ENCODE measurements around the gene PTPN20.
"Not testable (repeated sequence)": the region's sequence is repeated elsewhere in the genome, so short reads cannot be mapped to it uniquely, and the experiment has no call there.

PTPN20 gene

DNA sequence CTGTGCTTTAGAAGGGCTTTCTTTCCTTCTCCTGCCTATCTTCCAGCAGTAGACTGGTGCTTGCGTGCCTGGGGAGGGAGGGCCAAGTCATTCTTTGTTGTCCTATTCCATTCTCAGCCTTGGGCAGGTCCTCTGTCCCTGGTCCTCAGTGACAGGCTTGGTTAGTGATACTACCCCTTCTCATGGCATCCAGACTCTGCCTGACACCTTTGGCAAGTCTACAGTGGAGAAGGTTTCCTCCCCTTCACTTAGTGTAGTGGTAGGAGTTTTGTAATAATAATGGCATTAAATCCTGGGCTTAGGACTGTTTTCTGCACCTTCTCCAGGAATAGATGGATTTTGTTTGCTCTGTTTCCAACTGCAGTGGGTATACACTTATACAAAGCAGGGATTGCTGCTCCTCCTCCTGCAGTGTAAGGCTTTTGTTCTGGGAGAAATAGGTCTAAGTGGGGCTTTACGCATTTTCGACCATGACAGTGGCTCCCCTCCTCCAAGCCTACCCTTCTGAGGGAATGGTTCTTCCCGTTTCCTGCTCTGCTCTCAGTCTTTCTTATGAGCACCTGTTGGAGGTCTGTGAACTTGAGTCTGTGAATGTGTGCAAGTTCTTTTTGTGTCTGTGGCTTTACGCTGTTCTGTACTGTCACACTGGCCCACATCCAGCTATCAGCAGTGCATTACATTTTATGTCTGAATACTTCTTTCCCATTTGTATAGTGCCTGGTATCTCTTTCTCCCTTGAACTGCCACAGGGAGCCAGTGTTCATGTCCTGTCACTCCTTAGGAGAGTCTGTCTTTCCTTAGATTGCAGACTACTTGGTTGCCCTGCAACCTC lies 37.7 kb downstream of the PTPN20 start:
- DNase-seq (ENCODE audit: insufficient read length, low spot score); FAIRE-seq: not testable (repeated sequence)

DNA sequence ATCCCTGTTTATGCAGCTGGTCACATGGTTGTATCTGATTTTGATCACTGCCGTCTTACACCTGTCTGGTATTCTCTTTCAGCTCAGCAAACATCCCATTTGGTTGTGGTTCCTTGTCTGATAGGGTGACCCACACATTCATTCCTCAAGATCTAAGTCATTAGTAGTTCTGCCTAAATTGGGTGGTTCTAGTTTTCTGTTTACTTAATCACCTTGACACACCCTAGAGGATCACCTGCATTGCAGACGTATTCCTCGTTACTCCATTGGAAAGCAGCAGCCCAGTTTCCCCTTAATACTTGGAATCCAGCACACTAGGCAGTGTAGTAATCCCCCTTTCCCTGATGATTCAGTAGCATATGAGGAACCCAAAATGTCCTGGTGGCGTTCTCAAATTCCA lies 41.3 kb downstream of the PTPN20 start:
- not testable (repeated sequence) for DNase-seq (ENCODE audit: insufficient read length, low spot score); FAIRE-seq

DNA sequence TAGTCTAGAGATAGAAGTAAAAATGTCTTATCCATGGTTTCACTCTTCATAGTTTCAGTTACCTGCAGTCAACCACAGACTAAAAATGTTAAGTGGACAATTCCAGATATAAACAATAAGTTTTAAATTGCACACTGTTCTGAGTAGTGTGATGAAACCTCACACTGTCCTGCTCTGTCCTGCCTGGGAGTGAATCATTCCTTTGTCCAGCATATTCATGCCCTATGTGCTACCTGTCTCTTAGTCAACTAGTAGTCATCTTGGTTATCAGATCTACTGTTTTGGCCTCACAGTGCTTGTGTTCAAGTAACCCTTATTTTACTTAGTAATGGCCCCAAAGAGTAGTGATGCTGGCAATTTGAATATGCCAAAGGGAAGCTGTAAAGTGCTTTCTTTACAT lies 49.5 kb downstream of the PTPN20 start:
- DNase-seq (ENCODE audit: insufficient read length, low spot score); FAIRE-seq: not testable (repeated sequence)

DNA sequence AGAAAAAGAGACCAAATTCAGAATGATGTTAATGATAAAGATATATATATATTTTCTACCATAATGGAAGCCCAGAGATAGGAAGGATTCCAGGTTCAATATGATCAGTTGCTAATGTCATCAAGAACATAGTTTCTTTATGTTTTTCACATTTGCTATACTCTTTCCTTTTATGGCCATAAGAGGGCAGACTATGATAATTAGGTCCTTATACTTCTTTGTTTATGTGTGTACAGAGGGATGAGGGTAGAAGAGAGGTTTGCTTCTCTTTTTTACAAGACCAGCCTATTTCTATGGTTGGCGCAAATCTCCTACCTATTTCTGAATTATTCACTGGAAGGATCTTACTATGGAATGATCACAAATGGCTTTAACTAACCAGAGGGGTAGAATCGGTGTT lies 52.1 kb downstream of the PTPN20 start:
- not testable (repeated sequence) for DNase-seq (ENCODE audit: insufficient read length, low spot score); FAIRE-seq

DNA sequence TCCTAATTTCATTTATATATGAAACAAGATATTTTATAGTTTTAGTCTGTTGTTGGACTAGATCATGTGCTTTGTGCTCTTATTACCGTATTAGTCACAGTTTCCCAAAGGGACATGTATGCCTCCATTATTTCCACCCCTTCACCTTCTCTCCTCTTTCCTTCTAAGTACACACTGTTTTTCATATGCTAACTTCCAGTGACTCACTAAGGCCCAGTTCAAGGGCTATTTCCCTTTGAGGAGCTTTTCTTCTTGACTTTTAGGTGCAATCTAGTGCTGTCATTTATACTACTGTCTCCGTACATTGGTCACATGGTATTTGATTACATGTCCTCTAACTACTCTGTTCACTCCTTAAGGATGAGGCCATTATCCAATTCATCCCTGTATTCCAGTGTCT lies 55.8 kb downstream of the PTPN20 start:
- FAIRE-seq; DNase-seq (ENCODE audit: insufficient read length, low spot score): not testable (repeated sequence)

DNA sequence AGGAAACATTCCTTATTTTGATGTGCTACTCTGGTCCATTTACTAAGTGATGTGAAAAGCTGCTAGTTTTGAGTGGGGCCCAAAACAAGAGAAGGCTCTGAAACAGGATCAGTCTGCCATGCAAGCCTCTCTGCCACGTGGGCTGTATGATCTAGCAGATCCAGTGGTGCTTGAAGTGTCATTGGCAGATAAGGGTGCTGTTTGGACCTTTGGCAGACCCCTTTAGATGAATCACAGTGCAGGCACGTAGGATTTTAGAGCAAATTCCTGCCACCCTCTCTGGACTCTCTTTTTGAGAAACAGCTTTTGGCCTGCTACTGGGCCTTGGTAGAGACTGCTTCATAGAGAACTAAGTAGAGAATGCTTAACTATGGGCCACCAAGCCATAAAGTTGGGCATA lies 69.0 kb downstream of the PTPN20 start:
- not testable (repeated sequence) for DNase-seq (ENCODE audit: insufficient read length, low spot score); FAIRE-seq

DNA sequence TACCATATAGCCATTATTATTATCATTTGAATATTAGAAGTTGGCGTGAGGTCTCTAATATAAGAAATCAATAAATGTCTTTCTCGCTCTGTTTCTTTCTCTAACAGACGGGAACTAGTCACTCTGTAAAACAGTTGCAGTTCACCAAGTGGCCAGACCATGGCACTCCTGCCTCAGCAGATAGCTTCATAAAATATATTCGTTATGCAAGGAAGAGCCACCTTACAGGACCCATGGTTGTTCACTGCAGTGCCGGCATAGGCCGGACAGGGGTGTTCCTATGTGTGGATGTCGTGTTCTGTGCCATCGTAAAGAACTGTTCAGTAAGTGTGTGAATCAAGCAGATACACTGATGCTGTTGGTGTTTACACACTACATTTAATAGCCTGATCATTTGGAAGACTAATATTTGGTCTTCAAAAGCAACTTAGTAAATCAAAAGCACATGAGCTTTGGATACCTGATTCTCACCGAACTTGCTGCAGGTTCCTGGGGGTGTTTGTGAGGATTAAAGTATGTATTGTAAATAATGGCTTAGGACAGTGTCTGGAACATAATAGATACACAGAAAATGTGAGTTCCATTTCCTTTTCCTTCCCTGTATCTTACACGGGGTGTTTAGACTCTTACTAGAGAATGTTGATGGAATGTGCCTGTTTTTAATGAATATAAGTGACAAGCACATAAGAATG lies 76.2 kb downstream of the PTPN20 start:
- not testable (repeated sequence) for FAIRE-seq

DNA sequence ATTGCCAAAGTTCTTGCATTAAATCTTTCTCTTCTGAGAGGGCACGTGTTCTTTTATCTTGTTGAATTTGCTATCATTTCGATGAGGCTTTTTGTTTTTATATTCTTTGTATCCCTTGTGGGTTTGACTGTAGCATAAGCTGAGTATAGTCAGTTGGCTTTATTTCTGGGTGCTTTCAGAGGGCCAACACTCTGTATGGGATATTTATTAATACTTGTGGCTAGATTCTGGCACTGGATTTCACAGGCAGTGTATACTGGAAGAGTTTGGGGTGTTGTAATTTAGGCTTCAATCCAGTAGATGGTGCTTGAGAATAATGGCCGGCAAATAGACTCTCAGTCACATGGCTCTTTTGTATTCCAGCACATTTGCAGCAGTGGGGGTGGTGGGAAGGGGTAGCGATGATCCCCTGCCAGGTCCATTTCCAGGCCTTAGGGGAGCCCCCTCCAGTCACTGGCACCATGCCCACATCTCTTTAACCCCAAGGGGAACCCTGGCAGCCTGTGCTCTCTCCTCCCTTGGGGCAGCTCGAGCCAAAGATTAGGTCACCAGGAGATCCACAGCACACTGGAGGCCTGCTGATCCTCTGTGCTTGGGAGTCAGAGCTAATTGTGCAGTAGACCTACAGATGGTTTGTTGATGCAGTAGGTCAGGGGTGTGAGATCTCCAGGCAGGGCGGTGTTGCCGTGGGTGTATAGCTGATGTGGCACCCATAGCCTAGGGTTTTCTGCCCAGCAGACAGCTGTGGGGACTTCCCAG lies 81.8 kb downstream of the PTPN20 start:
- FAIRE-seq (no peak), DNase-seq (ENCODE audit: insufficient read length, low spot score) (no peak)
- TF ChIP-seq TAF1 (IDR thresholded peaks at IDR 0.05; ENCODE audit: low read depth, low read length) (no peak), PAX5 (IDR thresholded peaks at IDR 0.05; ENCODE audit: insufficient read depth, low read length, severe bottlenecking) (no peak)

More for the DNA sequence above, 76.2 kb downstream of the PTPN20 start:
- DNase-seq (ENCODE audit: insufficient read length, low spot score) = not testable (repeated sequence)

DNA sequence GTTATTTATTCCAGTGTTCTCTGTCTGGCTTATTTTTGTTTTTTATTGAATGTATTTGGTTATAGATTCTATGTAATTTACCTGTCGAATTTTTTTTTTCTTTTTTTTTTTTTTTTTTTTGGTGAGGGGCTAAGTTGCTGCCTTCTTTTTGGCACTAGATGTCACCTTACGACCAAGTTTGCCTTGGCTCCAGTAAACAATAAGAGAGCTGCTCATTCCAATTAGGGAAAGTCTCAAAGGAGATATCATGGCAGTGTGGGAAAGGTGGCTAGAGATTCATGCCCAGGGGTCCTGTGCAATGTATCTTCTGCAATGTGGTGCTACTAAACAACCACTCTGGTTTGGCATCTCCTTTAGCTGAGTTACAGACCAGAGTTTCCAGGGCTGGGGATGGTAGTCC lies 84.0 kb downstream of the PTPN20 start:
- TF ChIP-seq TAF1 (IDR thresholded peaks at IDR 0.05; ENCODE audit: low read depth, low read length) = no peak
- FAIRE-seq (no peak), DNase-seq (ENCODE audit: insufficient read length, low spot score) (no peak)

DNA sequence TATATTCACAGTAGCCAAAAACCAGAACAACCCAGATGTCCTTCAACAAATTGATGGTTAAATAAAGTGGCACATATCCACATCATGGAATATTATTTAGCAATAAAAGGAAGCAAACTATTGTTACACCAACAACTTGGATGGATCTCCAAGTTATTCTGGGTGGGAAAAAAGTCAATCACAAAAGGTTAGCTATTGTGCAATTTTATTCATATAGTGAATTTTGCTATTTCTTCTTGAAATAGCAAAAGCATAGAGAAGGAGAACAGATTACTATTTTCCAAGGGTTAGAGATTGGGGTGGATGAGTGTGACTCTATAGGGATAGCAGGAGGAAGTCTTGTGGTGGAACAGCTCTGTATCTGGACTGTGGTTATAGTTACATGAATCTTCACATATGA lies 87.0 kb downstream of the PTPN20 start:
- FAIRE-seq (no peak), DNase-seq (ENCODE audit: insufficient read length, low spot score) (no peak)
- TF ChIP-seq POLR2A (IDR thresholded peaks at IDR 0.05; ENCODE audit: low read depth, low read length) (no peak), POU2F2 (IDR thresholded peaks at IDR 0.05; ENCODE audit: low read depth, low read length) (no peak)

DNA sequence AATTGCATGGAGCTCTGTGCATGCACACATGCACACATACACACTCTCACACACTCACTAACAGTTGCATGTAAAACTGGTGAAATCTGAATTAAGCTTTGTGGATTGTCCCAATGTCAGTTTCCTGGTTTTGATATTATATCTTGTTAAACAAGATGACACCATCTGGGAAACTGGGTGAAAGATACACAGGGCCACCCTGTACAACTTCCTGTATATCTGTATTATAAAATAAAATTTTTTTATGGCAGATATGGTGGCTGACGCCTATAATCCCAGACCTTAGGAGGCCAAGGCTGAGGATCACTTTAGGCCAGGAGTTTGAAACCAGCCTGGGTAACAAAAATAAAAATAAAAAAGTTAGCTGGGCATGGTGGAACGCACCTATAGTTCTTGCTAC lies 87.4 kb downstream of the PTPN20 start:
- no peak for FAIRE-seq

DNA sequence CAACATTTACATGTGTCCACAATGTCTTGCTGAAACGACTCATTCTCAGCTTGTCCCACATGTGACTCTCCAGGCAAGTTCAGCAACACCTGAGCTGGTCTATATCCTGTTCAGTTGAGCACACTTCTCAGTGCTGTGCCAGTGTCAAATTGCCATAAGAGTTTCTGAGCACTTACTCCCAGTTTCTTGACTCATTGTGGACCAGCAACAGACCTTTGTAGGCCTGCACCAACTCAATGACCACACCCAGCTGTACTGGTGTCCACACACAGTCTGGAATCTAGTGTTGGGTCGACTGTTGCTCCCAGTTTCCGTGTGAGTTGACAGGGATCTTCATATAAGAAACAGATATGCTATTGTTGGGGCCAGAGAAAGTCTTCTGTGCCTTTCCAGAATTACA lies 88.0 kb downstream of the PTPN20 start:
- TF ChIP-seq PAX5 (IDR thresholded peaks at IDR 0.05; ENCODE audit: insufficient read depth, low read length, severe bottlenecking) (no peak), TAF1 (IDR thresholded peaks at IDR 0.05; ENCODE audit: low read depth, low read length) (no peak), POU2F2 (IDR thresholded peaks at IDR 0.05; ENCODE audit: low read depth, low read length) (no peak), POLR2A (IDR thresholded peaks at IDR 0.05; ENCODE audit: low read depth, low read length) (no peak), POLR2AphosphoS5 (IDR thresholded peaks at IDR 0.05; ENCODE audit: low read depth, low read length) (no peak)
- FAIRE-seq = no peak

More for the DNA sequence above, 87.4 kb downstream of the PTPN20 start:
- no peak for DNase-seq (ENCODE audit: insufficient read length, low spot score)
- no peak for TF ChIP-seq POU2F2 (IDR thresholded peaks at IDR 0.05; ENCODE audit: low read depth, low read length)
- no peak for TF ChIP-seq SPI1 (IDR thresholded peaks at IDR 0.05; ENCODE audit: low read depth, low read length)

DNA sequence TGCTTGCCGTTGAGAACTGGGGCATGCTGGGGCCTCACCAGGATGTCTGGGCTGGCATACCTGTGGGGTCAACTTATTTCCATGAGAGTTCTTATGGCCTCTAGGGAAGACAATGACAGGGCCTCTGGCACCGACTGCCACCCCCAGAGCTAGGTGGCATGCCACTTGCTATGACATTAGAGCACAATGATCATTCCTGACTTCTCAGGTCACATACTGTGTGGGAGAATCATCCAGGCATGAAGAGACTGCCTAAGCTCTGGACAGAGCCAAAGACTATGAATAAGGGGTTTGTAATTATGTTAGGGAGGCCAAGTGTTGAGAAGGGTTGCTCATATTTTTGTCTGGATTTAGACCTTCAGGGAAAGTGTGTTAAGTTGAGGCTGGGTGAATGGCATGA lies 97.5 kb downstream of the PTPN20 start:
- TF ChIP-seq POLR2AphosphoS5 (IDR thresholded peaks at IDR 0.05; ENCODE audit: low read depth, low read length) (no peak), SPI1 (IDR thresholded peaks at IDR 0.05; ENCODE audit: low read depth, low read length) (no peak), POLR2A (IDR thresholded peaks at IDR 0.05; ENCODE audit: low read depth, low read length) (no peak), POU2F2 (IDR thresholded peaks at IDR 0.05; ENCODE audit: low read depth, low read length) (no peak)
- FAIRE-seq (no peak), DNase-seq (ENCODE audit: insufficient read length, low spot score) (no peak)

More for the DNA sequence above, 88.0 kb downstream of the PTPN20 start:
- DNase-seq (ENCODE audit: insufficient read length, low spot score) = no peak

Measured in GM12891 (cell line).